PC-3 (cell line): Measurements from ENCODE around the gene TUBE1. TPM values are rescaled to one million over a fixed set of nuclear protein-coding genes. Genes with fewer than 3 reads are reported as not detected.

Source experiments
- ATAC-seq: fragments of 200-7000 bp; cut with Tn5 transposase; 2 replicates; pipeline ENCODE4 v1.9.1; 2020; ENCODE audit warnings: mild to moderate bottlenecking, moderate library complexity
- BruUV-seq: library from RNA; stranded (reverse); fragments of 400-500 nt; replicated peaks from 2 replicates; lab custom pipeline; 2021; lab: Mats Ljungman, UMichigan
- CTCF ChIA-PET: fragments of 300-600 bp; sonication (Branson Sonifier 250); formaldehyde crosslinking; loops from one replicate; lab custom pipeline; 2022; ENCODE audit warnings: antibody characterized with exemption; lab: Charles Lee
- POLR2A ChIA-PET: fragments of 300-600 bp; sonication (Branson Sonifier 250); formaldehyde crosslinking; loops from one replicate; lab custom pipeline; 2022; ENCODE audit warnings: antibody characterized with exemption; ENCODE audit not compliant: unreplicated experiment; lab: Charles Lee
- DNase-seq: peaks from one replicate; pipeline ENCODE4 v3.0.0-alpha.2; 2015
- H2AFZ ChIP-seq: fragments of 300-600 bp; sonication (generic); 2 replicates; pipeline ENCODE4 v1.6.0; 2016; ENCODE audit warnings: antibody characterized with exemption, low read length
- H3F3A ChIP-seq: fragments of 300-600 bp; sonication (generic); one replicate; pipeline ENCODE4 v1.6.0; 2017; ENCODE audit warnings: antibody characterized with exemption, low read length, control low read depth, mild to moderate bottlenecking; ENCODE audit not compliant: unreplicated experiment
- H3K27ac ChIP-seq: fragments of 300-600 bp; sonication (generic); 2 replicates; pipeline ENCODE4 v1.5.1; 2016; ENCODE audit warnings: mild to moderate bottlenecking, low read length
- H3K27me3 ChIP-seq: fragments of 300-600 bp; sonication (generic); 2 replicates; pipeline ENCODE4 v1.6.1; 2016; ENCODE audit warnings: low read length, mixed read lengths
- H3K36me3 ChIP-seq: fragments of 300-600 bp; sonication (generic); 2 replicates; pipeline ENCODE4 v1.6.1; 2016; ENCODE audit warnings: low read depth, mixed run types, low read length, mixed read lengths
- H3K4me1 ChIP-seq: fragments of 300-600 bp; sonication (generic); 2 replicates; pipeline ENCODE4 v1.5.1; 2016; ENCODE audit warnings: low read length; ENCODE audit not compliant: insufficient read depth
- H3K4me2 ChIP-seq: fragments of 300-600 bp; sonication (generic); 2 replicates; pipeline ENCODE4 v1.6.0; 2016; ENCODE audit warnings: low read length
- H3K4me3 ChIP-seq: fragments of 300-600 bp; sonication (generic); 2 replicates; pipeline ENCODE4 v1.5.1; 2016; ENCODE audit warnings: mild to moderate bottlenecking, low read length, mixed read lengths
- H3K79me2 ChIP-seq: fragments of 300-600 bp; sonication (generic); 2 replicates; pipeline ENCODE4 v1.6.1; 2017; ENCODE audit warnings: low read length, mixed read lengths
- H3K9ac ChIP-seq: fragments of 300-600 bp; sonication (generic); 2 replicates; pipeline ENCODE4 v1.6.0; 2016; ENCODE audit warnings: mild to moderate bottlenecking, low read length
- H3K9me2 ChIP-seq: fragments of 300-600 bp; sonication (generic); replicated peaks from 2 replicates; pipeline ENCODE4 v1.6.1; 2016; ENCODE audit warnings: mixed run types, low read length, mixed read lengths
- H3K9me3 ChIP-seq: fragments of 300-600 bp; sonication (generic); 2 replicates; pipeline ENCODE4 v1.6.1; 2016; ENCODE audit warnings: low read length, mixed read lengths
- H4K20me1 ChIP-seq: fragments of 300-600 bp; sonication (generic); 2 replicates; pipeline ENCODE4 v1.6.1; 2016; ENCODE audit warnings: low read length, mixed read lengths
- CTCF ChIP-seq: fragments of 300-600 bp; sonication (generic); conservative IDR thresholded peaks from 2 replicates; pipeline ENCODE4 v1.5.1; 2017; ENCODE audit warnings: antibody characterized with exemption, low read depth, mild to moderate bottlenecking, low read length
- EZH2 ChIP-seq: fragments of 300-600 bp; sonication (generic); IDR thresholded peaks from one replicate; pipeline ENCODE4 v1.6.1; 2017; ENCODE audit warnings: antibody characterized with exemption, mild to moderate bottlenecking, low read length; ENCODE audit not compliant: unreplicated experiment
- EZH2phosphoT487 ChIP-seq: fragments of 300-600 bp; sonication (generic); IDR thresholded peaks from 2 replicates; pipeline ENCODE4 v1.6.1; 2018; ENCODE audit warnings: mild to moderate bottlenecking, antibody characterized with exemption, low read length, borderline replicate concordance
- intact Hi-C: fragments of 100-400 bp; cut with micrococcal nuclease; formaldehyde crosslinking; loops from 2 replicates; pipeline ENCODE4 v1.9.0; 2023
- total RNA-seq: library from RNA; depleted of rRNA; stranded (reverse); fragments of >200 nt; gene quantifications from 2 replicates; pipeline ENCODE4 v1.2.3, GENCODE V29; 2014

TUBE1 gene
- total RNA-seq, 1 experiment from 2014 or later = 9.5 TPM

GRCh38 chr6:112114577-112115223 lies 27.4 kb upstream of the TUBE1 start:
- BruUV-seq = no TSS peak
- no peaks in the 10 kb centered on the region for H3F3A ChIP-seq
- no peak overlapping the region for H3K4me2 ChIP-seq
- H3K4me1 ChIP-seq = peaks cover 14% of the 10 kb centered on the region
- no peaks in the 10 kb centered on the region for H3K9me3 ChIP-seq
- ATAC-seq = no peak
- no peaks in the 10 kb centered on the region for H3K36me3 ChIP-seq
- no peaks in the 10 kb centered on the region for H3K27me3 ChIP-seq
- no peak overlapping the region for H3K9ac ChIP-seq
- DNase-seq = no peak
- no peak overlapping the region for H2AFZ ChIP-seq
- intact Hi-C loops = no loop called here
- TF ChIP-seq CTCF (no peak), EZH2 (no peak), EZH2phosphoT487 (no peak)
- no peak overlapping the region for H3K27ac ChIP-seq
- H3K9me2 ChIP-seq = no peaks in the 10 kb centered on the region
- H4K20me1 ChIP-seq = no peaks in the 10 kb centered on the region
- ChIA-PET CTCF (no interaction called here), POLR2A (no interaction called here)
- no peaks in the 10 kb centered on the region for H3K79me2 ChIP-seq
- no peak overlapping the region for H3K4me3 ChIP-seq

GRCh38 chr6:112113918-112114317 lies 26.6 kb upstream of the TUBE1 start:
- no peaks in the 10 kb centered on the region for H3K9me2 ChIP-seq
- no peak overlapping the region for H2AFZ ChIP-seq
- H3K27ac ChIP-seq = no peak overlapping the region
- TF ChIP-seq EZH2 (no peak), CTCF (no peak), EZH2phosphoT487 (no peak)
- H3F3A ChIP-seq = no peaks in the 10 kb centered on the region
- no peaks in the 10 kb centered on the region for H3K9me3 ChIP-seq
- no peaks in the 10 kb centered on the region for H4K20me1 ChIP-seq
- ATAC-seq (no peak), DNase-seq (no peak)
- no peak overlapping the region for H3K4me2 ChIP-seq
- H3K27me3 ChIP-seq = no peaks in the 10 kb centered on the region
- CTCF ChIA-PET = no interaction called here
- no peak overlapping the region for H3K9ac ChIP-seq
- BruUV-seq = no TSS peak
- H3K4me1 ChIP-seq = peaks cover 14% of the 10 kb centered on the region
- POLR2A ChIA-PET = no interaction called here
- H3K36me3 ChIP-seq = no peaks in the 10 kb centered on the region
- intact Hi-C loops = no loop called here
- H3K4me3 ChIP-seq = no peak overlapping the region
- H3K79me2 ChIP-seq = no peaks in the 10 kb centered on the region

GRCh38 chr6:112113431-112113830 lies 26.1 kb upstream of the TUBE1 start:
- ATAC-seq = no peak
- intact Hi-C loops = no loop called here

More at GRCh38 chr6:112113431-112113830, 26.1 kb upstream of the TUBE1 start:
- Histone ChIP-seq H3K27me3 (no peaks in the 10 kb centered on the region), H2AFZ (no peak overlapping the region), H3K9me2 (no peaks in the 10 kb centered on the region), H3F3A (no peaks in the 10 kb centered on the region), H3K9me3 (no peaks in the 10 kb centered on the region), H4K20me1 (no peaks in the 10 kb centered on the region), H3K79me2 (no peaks in the 10 kb centered on the region), H3K4me1 (peaks cover 14% of the 10 kb centered on the region), H3K4me2 (no peak overlapping the region), H3K9ac (no peak overlapping the region), H3K36me3 (no peaks in the 10 kb centered on the region), H3K4me3 (no peak overlapping the region), H3K27ac (no peak overlapping the region)
- TF ChIP-seq EZH2 = no peak
- no peak for TF ChIP-seq EZH2phosphoT487
- TF ChIP-seq CTCF = no peak
- DNase-seq = no peak
- POLR2A ChIA-PET = no interaction called here
- no TSS peak for BruUV-seq
- CTCF ChIA-PET = no interaction called here
